ENCODE results near the gene MEIS2.
A peak's percentile ranks its signal among the peaks of the same experiment; 100 is the strongest.

MEIS2 gene

DNA sequence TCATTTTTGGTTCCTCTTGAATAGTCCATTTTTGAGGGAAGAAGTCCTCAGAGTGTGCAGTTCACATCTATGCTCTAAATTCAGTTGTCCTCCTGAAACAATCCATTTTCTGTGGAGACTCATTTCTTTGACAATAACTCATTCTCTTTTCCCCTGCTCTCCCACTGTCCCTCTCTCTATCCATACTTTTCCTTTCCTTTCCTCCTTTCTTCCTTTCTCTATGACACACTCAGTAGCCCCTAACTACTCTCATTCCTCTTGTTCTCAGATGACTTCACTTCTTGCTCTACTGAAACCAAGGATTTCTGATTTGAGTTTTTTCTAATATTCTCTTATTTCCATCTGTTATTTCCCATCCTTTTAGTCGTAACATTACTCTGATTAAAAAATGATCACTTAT, 16.7 kb upstream of the MEIS2 start:
- TF ChIP-seq CTCF (IDR thresholded peaks at IDR 0.05; ENCODE audit: insufficient read depth, low read depth, low read length, missing control alignments) = no peak
- H3K4me3 ChIP-seq (ENCODE audit: low read length) = no peak overlapping the region
- DNase-seq (ENCODE audit: low read depth) = no peak

- no peak for TF ChIP-seq CTCF (IDR thresholded peaks at IDR 0.05; ENCODE audit: insufficient read depth, low read depth, low read length, missing control alignments)
- no peak for DNase-seq (ENCODE audit: low read depth)
- no peak overlapping the region for H3K4me3 ChIP-seq (ENCODE audit: low read length)
Measured at GRCh38 chr15:37115538-37115937, 15.2 kb upstream of the MEIS2 start.

DNA sequence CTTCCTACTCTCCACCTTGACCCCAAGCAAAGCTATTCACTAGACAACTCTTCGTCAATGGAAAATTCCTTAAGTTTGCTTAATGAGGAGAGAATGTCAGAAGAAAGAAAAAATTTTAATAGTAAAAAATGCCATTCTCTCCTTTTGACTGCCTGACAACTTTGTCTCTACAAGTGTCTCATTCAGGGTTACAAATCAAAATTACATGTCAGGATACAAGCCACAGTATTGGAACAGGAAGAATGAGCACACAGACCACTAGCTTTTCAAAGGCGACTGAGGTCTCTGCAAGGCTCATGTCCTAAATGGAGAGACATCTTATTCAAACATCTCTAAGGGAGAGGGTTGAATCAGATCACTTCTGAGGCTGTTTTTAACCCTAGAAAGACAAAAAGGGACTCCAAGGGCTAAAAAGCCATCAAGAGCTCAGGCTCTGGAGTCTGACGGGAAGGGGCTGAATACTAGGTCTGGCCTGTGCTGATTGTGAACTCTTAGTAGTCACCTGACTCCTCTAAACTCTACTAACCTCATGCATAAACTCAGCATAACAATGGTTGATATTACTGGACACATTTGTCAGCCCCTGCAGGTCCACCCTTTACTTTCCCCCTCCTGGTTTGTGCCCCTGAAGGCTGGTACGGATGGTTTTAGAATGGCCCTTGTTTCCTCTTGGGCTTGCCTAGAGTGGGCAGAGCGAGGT, 12.8 kb upstream of the MEIS2 start:
- no peak for TF ChIP-seq CTCF (IDR thresholded peaks at IDR 0.05; ENCODE audit: insufficient read depth, low read depth, low read length, missing control alignments)
- no peak overlapping the region for H3K4me3 ChIP-seq (ENCODE audit: low read length)
- DNase-seq (ENCODE audit: low read depth) = no peak

DNA sequence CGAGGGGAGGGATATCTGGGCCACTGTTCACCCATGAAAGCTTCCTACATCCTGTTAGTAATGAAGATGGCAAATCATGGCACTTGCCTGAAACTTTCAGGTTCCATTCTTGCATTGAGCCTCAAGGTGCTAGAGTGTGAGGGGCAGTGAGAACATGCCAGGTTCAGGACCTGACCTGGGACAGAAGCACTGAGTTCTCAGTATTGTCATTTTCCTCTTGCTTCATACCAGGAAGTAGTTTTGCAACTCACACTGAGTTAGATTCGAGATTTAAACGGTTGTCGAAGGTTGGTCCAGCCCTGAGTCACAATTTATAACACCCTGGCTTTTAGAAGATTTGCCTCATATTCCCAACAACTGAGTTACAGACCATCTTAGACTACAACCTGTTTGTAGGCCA, 11.8 kb upstream of the MEIS2 start:
- no peak overlapping the region for H3K4me3 ChIP-seq (ENCODE audit: low read length)
- DNase-seq (ENCODE audit: low read depth) = no peak
- TF ChIP-seq CTCF (IDR thresholded peaks at IDR 0.05; ENCODE audit: insufficient read depth, low read depth, low read length, missing control alignments) = no peak

GRCh38 chr15:37111427-37111717, 11.0 kb upstream of the MEIS2 start:
- no peak for TF ChIP-seq CTCF (IDR thresholded peaks at IDR 0.05; ENCODE audit: insufficient read depth, low read depth, low read length, missing control alignments)
- no peak overlapping the region for H3K4me3 ChIP-seq (ENCODE audit: low read length)
- no peak for DNase-seq (ENCODE audit: low read depth)

DNA sequence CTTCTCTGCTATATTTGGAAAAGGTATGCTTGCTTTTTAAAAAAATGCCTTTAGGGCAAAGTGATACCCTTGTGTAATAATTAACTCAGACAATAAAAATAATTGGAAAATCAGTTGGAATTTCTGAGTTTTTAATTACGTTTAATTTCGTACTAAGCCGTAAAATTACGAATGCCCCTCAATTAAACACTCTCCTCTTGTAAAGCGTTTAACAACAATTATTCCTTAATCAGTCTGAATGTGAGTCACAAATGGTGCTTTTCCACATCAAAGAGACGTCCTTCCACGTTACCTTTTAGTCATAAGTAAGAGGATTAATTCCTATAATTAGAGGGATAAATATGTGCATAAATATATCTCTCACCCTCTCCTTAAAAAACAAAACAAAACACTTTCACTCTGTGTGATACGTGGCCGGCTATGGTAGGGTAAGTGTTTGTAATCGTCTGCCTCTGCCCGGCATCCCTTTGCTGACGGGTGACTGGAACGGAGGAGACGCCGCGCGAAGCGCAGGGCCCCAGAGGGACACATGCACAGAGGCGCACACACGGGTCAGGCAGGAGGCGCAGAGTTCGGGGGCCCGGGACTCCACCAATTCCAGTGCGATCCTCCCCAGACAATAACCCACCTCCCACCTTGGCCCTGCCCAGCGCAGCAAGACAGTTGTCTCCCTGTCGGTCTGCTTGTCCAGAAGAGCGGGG, 9.7 kb upstream of the MEIS2 start:
- peak overlapping the region; percentile 18 for H3K4me3 ChIP-seq (ENCODE audit: low read length)
- TF ChIP-seq CTCF (IDR thresholded peaks at IDR 0.05; ENCODE audit: insufficient read depth, low read depth, low read length, missing control alignments) = no peak
- peak; percentile 11 for DNase-seq (ENCODE audit: low read depth)

Measured in epithelial cell of esophagus (primary cell).